HFF-Myc (cell line): Measurements from ENCODE around the gene PPP1R3A.
"Not testable (repeated sequence)": the region's sequence is repeated elsewhere in the genome, so short reads cannot be mapped to it uniquely, and the experiment has no call there.

Experiments
- DNase-seq: peaks from one replicate; pipeline ENCODE4 v3.0.0-alpha.2; 2011; ENCODE audit warnings: low read depth; ENCODE audit errors: extremely low read depth
- H3K4me3 ChIP-seq: replicated peaks from 2 replicates; pipeline ENCODE4 v1.5.1; 2011; ENCODE audit warnings: low read depth, mild to moderate bottlenecking, control low read depth, low read length
- TF ChIP-seq, protein P1 (sequence below): IDR thresholded peaks from 2 replicates; pipeline ENCODE4 v1.5.1; 2012; ENCODE audit warnings: mild to moderate bottlenecking, low read depth, low read length, control low read depth; ENCODE audit errors: missing control alignments

Gene PPP1R3A

GRCh38 chr7:113936982-113937381, 18.2 kb upstream of the PPP1R3A start:
- no peak for DNase-seq

DNA sequence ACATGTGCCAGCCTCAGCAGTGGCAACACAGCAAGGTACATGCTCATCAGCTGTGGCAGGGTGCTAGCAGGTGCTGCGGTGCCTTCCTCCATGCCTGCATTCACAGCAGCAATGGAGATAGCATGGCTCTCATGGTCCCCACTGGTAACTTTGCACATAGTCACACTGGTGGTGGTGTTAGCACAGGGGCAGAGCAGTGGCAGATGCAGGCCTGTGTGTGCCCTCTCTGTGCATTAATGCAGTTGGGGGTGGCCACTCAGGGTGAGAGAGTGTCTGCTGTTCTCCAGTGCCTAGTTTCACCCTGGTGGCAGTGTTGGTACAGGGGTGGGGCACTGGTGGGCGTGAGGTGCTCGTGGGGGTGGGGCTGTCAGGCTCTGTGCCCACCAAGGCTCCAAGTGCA, 17.7 kb upstream of the PPP1R3A start:
- no peak for DNase-seq
- TF ChIP-seq, protein P1, sequence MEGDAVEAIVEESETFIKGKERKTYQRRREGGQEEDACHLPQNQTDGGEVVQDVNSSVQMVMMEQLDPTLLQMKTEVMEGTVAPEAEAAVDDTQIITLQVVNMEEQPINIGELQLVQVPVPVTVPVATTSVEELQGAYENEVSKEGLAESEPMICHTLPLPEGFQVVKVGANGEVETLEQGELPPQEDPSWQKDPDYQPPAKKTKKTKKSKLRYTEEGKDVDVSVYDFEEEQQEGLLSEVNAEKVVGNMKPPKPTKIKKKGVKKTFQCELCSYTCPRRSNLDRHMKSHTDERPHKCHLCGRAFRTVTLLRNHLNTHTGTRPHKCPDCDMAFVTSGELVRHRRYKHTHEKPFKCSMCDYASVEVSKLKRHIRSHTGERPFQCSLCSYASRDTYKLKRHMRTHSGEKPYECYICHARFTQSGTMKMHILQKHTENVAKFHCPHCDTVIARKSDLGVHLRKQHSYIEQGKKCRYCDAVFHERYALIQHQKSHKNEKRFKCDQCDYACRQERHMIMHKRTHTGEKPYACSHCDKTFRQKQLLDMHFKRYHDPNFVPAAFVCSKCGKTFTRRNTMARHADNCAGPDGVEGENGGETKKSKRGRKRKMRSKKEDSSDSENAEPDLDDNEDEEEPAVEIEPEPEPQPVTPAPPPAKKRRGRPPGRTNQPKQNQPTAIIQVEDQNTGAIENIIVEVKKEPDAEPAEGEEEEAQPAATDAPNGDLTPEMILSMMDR: no peak
- H3K4me3 ChIP-seq: no peak overlapping the region

More at GRCh38 chr7:113936982-113937381, 18.2 kb upstream of the PPP1R3A start:
- H3K4me3 ChIP-seq: no peak overlapping the region
- TF ChIP-seq, protein P1: no peak

GRCh38 chr7:113929389-113929788, 10.6 kb upstream of the PPP1R3A start:
- not testable (repeated sequence) for DNase-seq, H3K4me3 ChIP-seq

DNA sequence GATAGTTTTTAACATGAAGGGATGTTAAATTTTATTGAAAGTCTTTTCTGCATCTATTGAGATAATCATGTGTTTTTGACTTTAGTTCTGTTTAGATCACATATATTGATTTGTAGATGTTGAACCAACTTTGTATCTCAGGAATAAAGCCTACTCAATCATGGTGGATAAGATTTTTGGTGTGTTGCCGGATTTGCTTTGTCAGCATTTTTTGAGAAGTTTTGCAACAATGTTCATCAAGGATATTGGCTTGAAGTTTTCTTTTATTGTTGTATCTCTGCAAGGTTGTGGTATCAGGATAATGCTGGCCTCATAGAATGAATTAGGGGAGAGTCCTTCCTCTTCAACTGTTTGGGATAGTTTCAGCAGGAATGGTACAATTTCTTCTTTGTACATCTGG, 9.3 kb upstream of the PPP1R3A start:
- DNase-seq: no peak
- TF ChIP-seq, protein P1: no peak

GRCh38 chr7:113922049-113922448, 3.2 kb upstream of the PPP1R3A start:
- no peak overlapping the region for H3K4me3 ChIP-seq
- TF ChIP-seq, protein P1: no peak
- DNase-seq: no peak

More for the DNA sequence above, 9.3 kb upstream of the PPP1R3A start:
- no peak overlapping the region for H3K4me3 ChIP-seq

DNA sequence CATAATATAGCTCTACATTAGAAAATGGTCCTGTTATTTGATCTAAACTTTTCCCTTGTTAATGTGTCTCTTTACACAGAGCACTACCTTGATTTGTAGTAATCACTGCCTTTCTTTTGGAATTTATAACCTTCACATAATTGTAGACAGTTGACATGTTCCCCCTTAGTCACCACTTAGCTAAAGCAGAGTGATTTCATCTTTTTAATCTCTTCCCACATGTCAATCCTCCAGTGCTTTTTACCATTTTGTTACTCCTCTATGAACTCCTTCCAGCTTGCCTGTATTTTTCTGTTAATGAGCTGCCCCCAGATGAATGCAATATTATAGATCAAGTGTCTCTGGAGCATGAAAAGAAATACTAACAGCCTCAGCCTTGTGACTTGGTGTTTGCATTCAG, 2.6 kb upstream of the PPP1R3A start:
- DNase-seq: no peak
- no peak overlapping the region for H3K4me3 ChIP-seq
- TF ChIP-seq, protein P1: no peak

DNA sequence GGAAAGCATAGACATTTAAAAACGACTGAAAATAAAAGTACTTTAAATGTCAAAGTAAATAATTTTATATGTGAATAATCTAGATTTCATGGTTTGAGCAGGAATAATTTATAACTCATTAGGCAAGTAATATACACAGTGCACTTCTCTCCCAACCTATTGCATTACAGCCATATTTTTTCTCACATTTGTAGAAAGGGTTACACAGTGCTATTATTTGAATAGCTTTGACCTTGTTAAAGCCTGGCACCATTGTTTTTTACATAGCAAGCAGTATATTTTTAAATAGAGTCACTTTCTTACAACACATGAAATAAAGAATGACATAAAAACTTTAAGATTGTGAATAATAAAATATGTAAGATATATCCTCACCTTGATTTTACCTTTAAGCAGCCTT, 969 bp downstream of the PPP1R3A start:
- DNase-seq: no peak
- no peak overlapping the region for H3K4me3 ChIP-seq
- TF ChIP-seq, protein P1: no peak

- TF ChIP-seq, protein P1: no peak
- H3K4me3 ChIP-seq: no peak overlapping the region
- DNase-seq: no peak
Measured at GRCh38 chr7:113915956-113916355, 2.9 kb downstream of the PPP1R3A start.
